ENCODE results near the gene C2orf80. TPM values are rescaled to one million over a fixed set of nuclear protein-coding genes. Genes with fewer than 3 reads are reported as not detected.

Gene C2orf80
- total and polyA plus RNA-seq, 9 of the 15 experiments (the other 6 are each of a cell fraction or from before 2014, with no cell fraction given), result not detected

GRCh38 chr2:208210688-208211451 lies 21.0 kb upstream of the C2orf80 start (continued):
- TF ChIP-seq, protein P1, sequence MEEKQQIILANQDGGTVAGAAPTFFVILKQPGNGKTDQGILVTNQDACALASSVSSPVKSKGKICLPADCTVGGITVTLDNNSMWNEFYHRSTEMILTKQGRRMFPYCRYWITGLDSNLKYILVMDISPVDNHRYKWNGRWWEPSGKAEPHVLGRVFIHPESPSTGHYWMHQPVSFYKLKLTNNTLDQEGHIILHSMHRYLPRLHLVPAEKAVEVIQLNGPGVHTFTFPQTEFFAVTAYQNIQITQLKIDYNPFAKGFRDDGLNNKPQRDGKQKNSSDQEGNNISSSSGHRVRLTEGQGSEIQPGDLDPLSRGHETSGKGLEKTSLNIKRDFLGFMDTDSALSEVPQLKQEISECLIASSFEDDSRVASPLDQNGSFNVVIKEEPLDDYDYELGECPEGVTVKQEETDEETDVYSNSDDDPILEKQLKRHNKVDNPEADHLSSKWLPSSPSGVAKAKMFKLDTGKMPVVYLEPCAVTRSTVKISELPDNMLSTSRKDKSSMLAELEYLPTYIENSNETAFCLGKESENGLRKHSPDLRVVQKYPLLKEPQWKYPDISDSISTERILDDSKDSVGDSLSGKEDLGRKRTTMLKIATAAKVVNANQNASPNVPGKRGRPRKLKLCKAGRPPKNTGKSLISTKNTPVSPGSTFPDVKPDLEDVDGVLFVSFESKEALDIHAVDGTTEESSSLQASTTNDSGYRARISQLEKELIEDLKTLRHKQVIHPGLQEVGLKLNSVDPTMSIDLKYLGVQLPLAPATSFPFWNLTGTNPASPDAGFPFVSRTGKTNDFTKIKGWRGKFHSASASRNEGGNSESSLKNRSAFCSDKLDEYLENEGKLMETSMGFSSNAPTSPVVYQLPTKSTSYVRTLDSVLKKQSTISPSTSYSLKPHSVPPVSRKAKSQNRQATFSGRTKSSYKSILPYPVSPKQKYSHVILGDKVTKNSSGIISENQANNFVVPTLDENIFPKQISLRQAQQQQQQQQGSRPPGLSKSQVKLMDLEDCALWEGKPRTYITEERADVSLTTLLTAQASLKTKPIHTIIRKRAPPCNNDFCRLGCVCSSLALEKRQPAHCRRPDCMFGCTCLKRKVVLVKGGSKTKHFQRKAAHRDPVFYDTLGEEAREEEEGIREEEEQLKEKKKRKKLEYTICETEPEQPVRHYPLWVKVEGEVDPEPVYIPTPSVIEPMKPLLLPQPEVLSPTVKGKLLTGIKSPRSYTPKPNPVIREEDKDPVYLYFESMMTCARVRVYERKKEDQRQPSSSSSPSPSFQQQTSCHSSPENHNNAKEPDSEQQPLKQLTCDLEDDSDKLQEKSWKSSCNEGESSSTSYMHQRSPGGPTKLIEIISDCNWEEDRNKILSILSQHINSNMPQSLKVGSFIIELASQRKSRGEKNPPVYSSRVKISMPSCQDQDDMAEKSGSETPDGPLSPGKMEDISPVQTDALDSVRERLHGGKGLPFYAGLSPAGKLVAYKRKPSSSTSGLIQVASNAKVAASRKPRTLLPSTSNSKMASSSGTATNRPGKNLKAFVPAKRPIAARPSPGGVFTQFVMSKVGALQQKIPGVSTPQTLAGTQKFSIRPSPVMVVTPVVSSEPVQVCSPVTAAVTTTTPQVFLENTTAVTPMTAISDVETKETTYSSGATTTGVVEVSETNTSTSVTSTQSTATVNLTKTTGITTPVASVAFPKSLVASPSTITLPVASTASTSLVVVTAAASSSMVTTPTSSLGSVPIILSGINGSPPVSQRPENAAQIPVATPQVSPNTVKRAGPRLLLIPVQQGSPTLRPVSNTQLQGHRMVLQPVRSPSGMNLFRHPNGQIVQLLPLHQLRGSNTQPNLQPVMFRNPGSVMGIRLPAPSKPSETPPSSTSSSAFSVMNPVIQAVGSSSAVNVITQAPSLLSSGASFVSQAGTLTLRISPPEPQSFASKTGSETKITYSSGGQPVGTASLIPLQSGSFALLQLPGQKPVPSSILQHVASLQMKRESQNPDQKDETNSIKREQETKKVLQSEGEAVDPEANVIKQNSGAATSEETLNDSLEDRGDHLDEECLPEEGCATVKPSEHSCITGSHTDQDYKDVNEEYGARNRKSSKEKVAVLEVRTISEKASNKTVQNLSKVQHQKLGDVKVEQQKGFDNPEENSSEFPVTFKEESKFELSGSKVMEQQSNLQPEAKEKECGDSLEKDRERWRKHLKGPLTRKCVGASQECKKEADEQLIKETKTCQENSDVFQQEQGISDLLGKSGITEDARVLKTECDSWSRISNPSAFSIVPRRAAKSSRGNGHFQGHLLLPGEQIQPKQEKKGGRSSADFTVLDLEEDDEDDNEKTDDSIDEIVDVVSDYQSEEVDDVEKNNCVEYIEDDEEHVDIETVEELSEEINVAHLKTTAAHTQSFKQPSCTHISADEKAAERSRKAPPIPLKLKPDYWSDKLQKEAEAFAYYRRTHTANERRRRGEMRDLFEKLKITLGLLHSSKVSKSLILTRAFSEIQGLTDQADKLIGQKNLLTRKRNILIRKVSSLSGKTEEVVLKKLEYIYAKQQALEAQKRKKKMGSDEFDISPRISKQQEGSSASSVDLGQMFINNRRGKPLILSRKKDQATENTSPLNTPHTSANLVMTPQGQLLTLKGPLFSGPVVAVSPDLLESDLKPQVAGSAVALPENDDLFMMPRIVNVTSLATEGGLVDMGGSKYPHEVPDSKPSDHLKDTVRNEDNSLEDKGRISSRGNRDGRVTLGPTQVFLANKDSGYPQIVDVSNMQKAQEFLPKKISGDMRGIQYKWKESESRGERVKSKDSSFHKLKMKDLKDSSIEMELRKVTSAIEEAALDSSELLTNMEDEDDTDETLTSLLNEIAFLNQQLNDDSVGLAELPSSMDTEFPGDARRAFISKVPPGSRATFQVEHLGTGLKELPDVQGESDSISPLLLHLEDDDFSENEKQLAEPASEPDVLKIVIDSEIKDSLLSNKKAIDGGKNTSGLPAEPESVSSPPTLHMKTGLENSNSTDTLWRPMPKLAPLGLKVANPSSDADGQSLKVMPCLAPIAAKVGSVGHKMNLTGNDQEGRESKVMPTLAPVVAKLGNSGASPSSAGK (IDR thresholded peaks at IDR 0.05), result peak; percentile 59
- TF ChIP-seq L3MBTL2 (IDR thresholded peaks at IDR 0.05) (peak; percentile 58), CTCF (IDR thresholded peaks at IDR 0.05 in 2 of 3, conservative IDR thresholded peaks at IDR 0.05 in 1 of 3; ENCODE audit: insufficient read depth in 2 of 3, low read depth in 1 of 3, low read length in 3 of 3) (no peak), ZFX (CRISPR knock-in tag; IDR thresholded peaks at IDR 0.05) (no peak), HNRNPL (IDR thresholded peaks at IDR 0.05; ENCODE audit: low read depth, low read length) (no peak)

All from K562 (cell line).